Measurements from ENCODE around the gene HOXC11.

HOXC11 gene

DNA sequence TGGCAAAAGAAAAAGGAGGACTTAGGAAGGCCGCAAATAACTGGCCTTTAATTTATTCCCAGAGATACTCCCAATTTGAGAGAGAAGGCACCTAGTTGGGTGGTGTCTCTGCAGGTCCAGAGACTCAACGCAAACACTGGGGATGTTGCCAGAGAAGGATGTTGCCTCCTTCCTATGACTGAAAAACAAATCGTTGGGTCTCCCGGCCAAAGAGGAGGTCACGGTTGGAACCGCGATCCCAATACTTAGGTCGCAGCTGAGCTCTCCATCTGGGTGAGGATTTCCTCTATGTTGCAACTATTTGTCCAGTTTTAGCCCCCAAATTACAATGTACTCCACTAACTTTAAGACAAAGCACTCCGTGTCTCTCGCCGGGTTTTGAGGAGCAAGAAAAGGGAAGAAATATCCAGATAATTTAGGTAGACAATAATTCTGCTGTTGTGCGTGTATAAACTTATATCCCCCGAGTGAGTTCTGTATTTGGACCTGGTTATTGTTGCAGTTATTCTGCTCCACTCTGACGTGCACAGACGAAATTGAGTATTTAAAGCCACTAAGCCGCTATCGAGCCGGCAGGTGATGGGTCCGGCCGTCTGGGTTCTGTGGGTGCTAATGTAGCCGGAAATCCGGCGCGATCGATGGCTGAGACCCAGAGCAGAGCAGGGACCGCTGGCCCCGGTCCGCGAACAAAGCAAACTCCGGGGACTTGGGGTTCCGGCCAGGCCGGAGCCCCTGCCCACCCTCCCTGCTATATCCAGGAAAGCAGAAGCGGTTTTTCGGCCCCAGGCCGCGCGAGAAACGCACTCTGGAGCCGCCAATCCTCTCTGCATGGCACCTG, 12.5 kb upstream of the HOXC11 start:
- no peak for DNase-seq

DNA sequence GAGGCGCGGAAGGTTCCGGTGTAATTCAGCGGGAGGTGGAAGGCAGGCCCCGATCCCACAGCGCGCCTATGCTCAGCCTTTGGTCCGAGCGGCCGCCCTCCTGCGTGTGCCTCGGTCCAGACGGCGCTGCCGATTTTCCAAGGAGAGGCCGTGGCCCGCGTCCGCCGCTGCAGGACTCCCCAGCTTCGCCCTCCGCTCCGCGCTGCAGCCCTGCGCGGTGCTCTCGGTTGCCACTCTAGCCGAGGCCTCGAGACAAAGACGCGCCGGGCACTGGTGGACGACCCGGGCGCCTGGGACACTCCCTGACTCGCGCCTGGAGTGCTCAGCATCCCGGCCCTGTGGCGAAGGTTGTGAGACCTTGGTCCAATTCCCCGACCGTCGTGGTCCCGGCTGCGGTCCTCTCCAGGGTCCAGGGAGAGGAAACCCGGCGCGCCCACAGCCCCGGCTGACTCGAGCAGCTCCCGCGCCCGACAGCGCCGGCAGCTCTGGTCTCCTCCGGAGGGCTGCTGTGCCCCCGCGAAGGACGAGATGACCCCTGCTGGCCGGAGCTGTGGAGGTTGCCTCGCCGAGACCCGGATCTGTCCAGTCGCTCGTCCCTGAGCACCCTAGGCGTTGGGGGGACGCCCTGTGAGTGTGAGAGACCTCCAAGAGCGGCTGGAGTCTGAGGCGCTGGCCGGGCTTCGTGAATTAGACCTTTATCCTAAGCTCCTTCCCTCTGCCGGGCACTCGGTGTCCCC, 11.7 kb upstream of the HOXC11 start:
- DNase-seq = no peak

DNA sequence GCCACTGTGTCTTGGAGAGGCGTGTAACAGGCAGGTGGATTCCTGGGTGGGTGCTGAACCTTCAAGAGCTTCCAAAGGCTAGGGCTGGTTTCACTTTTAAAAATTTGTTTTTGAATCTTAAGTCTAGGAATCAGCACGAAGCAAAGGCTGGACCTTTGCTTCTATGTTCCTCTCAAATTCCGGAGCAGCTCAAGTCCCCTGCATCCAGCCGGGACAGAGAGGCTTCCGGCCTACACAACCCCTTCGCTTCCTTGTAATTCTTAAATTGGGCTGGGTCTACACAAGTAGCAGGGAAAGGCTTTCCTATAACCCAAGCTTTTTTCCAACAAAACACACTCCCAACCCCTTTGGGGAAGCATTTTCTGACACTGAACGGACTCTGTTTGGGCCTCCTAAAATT, 9.9 kb upstream of the HOXC11 start:
- no peak for DNase-seq

DNA sequence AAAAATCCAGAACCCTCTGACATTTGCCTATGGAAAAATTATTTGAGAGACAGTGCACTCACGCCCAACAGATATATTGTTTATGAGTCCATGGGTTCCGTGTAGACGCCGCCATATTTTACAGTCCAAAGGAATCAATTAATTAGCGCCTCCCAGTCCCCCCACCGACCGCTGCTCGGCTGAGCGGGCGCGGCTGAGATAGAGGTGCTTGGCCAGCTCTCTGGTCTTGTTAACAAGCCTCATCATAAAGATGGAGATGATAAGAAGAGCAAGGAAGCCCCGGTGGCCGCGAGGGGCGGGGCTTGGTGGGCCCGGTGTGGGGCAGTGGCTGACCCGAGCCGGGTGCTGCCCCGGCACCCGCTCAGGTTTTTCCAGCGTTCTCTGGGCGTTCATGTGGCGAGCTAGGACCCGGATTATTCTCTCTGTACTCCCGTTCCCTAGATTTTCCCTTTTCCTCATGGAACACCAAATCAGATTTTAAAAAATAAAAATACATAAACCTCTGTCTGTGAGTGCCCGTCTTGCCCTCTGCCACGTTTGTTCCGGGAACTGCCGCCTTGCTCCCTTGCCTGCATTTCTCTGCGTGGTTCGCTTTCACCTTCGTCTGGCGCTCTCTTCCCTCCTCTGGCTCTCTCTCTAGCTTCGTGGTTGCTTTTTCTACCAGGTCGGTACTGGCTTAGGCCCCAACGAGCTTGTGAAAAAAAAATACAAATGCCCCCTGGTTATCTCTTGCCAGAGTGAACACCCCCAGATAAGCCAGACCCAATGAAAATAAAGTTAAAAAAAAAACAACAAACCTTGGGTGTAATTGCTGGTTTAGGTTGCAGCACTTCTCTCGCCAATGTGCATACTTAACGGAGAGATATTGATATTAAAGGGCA, 9.3 kb upstream of the HOXC11 start:
- no peak for DNase-seq

DNA sequence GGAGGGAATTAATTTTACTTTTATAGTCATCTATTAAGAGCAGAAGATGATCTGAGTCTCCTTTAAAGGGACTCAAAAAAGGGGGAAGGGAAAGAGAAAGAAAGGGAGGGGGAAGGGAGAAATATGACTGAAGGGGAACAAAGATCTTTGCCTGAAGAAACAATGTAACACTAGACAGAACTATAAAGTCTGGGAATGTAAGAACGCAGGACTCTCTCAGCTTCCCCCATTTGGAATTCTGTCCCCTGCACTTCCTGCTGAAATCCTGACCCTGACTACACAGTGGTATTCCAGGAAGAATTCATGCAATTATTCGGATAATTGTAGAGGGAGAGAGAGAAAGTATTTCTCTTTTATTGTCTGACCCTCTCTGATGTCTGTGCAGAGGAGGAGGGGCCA, 8.6 kb upstream of the HOXC11 start:
- DNase-seq = no peak

DNA sequence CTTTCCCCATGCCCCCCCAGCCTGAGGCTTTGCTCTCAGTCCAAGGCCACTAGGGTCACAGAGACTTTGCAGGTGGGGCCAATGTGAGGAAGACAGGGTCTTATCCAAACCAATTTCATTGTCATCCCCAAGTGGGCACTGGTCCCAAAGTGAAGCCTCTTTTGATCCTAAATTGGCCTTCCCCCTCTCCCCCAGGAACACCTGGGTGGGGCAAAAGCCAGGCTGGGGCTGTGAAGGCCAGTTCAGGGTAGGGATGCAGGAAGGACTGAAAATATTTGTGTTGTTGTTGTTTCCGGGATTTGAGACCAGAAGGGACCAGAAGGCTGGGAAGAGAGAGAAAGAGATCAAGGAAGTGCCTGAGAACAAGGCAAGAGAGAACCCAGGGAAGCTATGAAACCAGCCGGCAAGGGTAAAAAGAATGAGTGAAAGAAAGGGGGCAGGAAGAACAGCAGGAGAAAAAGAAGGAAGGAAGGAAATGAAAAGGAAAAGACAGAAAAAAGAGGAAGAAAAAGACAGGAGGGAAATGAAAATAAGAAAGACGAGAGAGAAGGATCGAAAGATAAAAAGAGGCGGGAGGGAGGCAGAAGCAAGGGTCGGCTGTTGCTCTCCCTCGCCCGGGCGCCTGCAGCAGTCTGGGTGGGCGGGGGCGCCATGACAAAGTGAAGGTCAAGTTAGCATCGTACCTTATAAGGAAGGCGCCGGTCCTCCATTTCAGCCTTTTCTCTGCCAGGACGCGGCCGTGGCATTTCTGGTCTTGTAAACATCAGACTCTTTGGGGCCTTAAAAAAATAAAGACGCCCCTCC, 7.4 kb upstream of the HOXC11 start:
- DNase-seq = no peak

DNA sequence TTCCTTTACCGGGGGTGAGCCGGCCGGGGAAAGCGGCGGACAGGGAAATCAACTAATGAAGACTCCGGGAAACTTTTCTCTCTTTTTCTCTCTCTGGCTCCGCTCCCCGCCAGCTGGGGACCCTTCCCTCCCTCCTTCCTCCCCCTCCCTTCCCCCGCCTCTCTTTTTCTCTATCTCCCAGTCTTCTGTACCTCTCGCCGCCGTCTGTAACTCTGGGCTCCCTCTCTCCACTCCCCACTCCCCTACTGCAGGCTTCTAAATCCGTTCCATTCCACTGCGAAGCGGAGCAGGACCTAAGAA, 6.9 kb upstream of the HOXC11 start:
- DNase-seq = no peak

DNA sequence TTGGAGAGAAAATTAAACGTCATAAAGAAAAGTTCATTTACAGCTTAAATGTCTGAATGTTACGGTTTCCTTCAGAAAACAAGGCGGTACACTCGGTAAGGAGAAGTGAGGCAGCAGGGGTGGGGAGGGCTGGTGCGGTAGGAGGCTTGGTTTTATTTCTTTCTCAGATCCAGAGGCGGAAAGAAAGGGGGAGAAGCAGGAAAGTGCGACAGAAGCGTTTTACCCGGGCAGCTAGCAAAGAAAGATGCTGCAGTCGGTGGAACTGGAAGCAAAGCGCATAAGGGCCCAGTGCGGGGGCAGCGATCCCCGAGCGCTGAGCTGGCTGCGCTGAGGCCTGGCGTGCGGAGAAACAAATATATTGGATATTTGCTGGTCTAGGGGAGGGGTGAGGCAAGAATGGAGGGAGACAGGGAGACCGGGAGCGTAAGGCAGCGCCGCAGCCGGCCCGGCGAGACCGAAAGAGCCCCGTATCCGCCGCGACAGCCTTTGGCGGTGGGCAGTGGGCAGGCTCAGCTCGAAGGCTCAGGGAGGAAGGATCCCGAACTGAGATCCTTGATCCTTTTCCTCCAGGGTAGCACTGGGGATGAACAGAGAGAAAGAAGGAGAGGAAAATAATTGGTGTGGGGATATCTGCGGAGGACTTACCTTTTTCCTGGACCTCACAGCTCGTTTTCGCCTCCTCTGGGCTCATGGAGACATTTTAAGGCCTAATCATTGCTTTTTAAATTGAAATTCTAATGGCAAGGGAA, 6.4 kb upstream of the HOXC11 start:
- DNase-seq = no peak

DNA sequence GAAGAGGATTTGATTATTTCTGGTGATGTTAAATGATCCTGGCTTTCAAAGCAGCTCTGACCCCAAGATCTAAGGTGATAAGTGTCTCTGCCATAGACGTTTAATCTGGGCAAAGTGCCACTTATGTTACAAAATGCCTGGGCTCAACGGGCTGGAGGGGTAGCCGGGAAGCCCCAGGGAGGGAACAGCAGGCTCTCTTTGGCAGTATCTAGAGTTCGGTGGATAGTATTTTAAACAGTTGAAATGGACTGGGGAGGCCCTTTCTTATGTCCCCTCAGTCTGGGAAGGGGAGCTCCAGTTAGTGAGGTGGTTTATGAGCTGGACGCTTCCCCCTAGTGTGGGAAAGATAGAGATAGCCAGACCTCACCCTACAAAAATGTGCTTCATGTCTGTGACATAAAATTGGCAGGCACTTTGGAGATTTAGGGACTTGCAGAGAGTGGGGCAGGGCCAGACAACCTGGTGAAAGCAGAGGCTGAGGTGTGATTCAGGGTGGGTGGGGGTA, 5.5 kb upstream of the HOXC11 start:
- DNase-seq = no peak

DNA sequence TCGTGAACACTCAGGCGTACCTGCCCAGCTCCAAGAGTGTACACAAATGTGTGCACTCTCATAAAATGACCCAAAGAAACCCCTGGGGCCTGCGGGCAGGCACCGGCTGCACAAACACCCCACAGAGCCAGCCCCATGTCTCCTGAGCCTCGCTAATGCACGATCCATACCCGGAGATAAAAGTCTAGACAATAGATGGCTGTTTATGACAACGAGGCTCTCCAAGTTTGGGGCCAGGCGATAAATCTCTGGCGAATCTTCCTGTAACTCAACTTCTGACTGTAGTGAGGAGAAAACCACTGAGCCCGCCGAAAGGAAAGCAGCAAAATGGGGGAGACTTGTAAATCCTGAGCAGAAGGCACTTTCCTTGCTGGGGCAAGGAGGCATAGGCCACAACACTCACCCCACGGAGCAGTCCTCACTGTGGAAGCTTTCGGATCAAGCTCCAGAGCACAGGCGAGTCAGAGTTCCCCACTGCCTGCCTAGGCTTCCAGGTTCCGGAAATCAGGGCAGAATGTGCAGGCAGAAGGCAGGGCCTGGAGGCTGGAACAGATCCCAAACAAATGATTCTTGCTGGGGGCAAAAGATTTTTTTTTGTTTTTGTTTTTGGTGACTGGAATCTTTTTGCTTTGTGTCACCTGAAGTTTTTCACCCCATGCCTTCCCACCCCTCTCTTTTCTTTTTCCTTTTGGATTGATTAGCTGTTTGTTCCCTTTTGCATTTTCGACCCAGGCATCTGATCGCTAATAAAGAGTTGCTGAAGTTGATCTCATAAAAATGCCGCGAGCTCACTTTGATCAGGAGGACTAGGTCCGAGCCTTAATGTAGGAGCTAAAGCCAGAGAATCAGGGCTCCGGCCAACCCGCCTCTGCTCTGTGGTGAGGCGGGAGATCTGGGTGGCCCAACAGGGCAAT, 4.5 kb upstream of the HOXC11 start:
- DNase-seq = no peak

DNA sequence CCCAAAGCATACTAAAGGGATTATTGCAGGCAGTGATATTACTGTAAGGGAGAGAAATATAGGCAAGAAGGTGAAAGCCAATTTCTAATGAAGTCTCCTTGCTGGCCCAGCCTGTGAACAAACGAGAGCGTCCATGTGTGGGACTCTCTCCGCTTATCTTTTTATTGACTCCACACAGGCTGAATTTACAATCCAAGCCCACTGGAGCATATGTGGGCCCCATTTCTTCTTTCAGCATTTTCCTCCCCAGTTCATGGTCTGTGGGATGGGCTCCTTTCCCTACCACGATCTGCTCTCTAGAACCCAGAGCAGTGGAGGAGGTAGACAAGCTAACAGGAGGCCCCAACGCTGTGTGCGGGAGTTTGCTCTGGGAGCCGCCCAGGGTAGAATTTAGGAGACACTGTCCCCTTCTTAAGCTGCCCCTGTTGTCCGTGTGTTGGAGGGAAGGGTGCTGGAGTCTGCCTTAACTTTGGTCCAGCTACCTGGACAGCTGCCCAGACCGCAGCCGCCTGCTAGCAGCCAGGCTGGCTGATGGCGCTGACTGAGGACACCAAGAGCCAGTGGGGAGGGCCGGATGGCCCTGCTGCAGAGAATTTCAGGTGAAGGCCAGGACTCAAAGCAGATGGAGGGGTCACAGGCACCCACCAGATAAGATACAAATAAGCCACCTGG, 3.2 kb upstream of the HOXC11 start:
- no peak for DNase-seq

DNA sequence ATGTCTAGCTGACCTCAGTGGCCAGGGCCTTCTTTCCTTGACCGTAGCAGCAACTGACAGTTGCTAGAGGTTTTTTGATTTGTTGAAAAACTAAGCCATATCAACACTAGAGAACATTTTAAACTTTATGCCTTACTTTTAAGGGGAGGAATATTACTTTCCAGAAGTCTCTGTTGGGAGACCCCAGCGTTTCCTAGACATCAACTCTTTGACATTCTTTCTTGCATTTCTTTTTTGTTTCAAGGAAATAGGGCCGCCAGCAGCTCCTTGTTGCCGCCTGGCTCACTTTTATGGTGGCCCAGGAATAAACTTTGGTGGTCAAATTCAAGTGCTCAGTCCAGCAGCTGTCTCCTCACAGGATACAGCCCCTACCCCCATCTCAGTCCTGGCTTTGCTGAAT, 2.5 kb upstream of the HOXC11 start:
- no peak for DNase-seq

DNA sequence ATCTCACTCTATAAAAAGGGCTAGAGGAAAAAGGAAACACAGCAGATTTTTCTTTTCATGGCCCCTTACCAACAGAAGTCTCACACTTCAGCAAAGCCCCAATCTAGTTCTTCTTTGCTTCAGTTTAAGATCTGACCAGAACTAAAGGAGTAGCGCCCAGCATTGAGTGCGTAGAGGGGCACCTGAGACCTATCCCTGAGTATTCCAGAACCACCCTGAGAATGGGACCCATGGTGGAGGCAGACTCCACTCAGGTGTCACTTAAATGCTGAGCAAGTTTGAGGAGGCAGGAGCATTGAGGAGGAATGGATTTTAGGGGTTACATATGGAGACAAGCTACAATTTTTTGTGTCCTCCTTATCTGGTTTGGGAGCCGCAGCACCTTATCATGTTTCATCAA, 1.8 kb upstream of the HOXC11 start:
- DNase-seq = no peak

DNA sequence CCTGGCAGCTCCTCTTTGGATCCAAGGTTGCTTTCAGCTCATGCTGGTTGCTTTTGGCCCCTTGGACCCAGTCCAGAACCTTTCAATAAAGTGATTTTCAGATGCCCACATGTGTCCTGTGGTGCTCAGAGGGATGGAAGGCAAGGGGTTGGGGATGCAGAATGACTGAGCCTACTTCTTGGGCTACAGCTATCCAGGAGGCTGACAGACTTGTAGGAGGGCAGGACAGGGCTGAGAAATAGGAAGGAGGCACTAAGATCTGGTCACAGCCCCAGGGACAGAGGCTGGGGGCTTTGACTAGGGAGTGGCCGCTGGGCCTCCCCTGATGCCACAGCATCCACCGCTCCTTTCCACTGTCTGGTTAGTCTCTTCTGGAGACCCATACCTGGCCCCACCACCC, 1.2 kb upstream of the HOXC11 start:
- DNase-seq = no peak

DNA sequence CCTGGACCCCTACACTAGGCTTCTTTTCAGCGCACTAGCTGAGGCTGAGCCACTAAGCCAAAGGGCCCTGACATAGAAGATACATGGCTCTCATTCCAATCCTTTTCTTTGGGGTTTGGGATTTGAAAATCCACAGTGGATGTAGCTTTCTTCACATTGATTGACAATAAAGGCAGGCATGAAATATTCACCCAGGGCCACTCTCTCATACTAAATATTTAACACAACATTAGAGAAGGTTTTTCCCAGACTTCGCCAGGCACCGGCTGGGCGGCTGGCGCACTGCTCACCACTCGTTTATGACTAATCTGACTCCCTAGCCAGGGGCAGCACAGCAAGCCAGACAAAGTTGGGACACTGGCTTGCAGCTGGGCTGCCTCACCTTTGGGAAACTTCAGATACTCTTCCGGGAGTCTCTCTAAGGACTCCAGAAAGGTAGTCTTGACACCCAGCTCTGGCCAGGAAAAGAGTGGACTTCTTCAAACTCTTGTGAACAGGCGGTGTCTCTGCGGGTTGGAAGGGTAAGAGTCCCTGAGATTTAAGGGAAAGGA, 699 bp upstream of the HOXC11 start:
- no peak for DNase-seq

DNA sequence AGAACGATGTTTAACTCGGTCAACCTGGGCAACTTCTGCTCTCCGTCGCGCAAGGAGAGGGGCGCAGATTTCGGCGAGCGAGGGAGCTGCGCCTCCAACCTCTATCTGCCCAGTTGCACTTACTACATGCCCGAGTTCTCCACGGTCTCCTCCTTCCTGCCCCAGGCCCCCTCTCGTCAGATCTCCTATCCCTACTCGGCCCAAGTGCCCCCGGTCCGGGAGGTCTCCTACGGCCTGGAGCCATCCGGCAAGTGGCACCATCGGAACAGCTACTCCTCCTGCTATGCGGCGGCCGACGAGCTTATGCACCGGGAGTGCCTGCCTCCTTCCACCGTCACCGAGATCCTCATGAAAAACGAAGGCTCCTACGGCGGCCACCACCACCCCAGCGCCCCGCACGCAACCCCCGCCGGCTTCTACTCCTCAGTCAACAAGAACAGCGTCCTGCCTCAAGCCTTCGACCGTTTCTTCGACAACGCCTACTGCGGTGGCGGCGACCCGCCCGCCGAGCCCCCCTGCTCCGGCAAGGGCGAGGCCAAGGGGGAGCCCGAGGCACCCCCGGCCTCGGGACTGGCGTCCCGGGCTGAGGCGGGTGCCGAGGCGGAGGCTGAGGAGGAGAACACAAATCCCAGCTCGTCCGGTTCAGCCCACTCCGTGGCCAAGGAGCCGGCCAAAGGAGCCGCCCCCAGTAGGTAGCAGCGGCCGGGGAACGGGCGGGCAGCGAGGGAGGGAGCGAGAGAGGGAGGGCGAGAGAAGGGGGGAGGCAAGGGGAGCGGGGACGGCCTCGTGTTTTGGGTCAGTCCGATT, 513 bp downstream of the HOXC11 start:
- no peak for DNase-seq

DNA sequence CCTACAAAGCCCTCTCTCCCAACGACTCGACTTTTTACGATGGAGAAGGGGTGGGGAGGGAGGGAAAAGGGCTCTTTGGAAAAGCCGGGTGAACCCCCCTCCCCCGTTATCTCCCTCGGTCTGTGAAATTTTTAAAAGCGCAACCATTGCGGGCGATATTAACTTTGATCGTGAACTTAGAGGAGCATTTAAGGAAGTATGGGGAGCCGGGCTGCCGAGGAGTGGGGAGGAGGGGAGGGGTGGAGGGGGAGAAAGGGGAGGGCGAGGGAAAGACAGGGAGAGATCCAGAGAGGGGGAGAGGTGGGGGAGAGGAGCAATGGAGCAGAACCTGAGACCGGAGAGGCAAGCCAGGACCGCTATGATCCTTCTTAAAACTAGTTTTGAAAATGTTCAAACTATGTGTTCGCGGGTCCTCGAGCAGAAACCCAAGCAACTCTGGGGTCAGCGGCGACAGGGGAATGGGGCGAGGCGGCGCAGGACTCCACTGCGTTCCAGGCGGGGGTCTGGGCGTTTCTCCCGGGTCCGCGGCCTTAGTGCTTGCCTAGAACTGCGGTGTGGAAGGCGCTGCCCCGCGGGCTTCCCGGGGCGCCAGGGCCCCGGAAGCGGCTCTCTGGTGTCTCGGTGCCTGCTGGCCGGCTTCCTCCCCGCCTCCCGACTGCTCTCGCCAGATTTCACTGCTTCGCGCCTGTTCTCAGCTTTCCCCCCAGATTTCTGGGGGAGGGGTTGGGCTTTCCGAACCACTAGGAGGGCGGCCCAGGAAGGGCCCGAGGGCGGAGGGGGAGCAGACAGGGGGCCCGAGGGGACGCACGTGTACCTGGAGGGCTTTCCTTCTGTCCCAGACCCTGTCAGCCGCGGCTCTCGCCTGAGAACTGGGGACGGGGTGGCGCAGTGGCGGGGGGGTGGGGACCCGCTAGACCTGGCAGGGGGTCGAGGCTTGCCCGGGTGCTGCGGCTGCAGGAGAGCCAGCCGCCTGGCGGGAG, 1.4 kb downstream of the HOXC11 start, which contains the start of gene HOTAIR:
Gene HOTAIR (minus strand): TSS at position 871 of the 980 bp plus-strand sequence.
- no peak for DNase-seq

DNA sequence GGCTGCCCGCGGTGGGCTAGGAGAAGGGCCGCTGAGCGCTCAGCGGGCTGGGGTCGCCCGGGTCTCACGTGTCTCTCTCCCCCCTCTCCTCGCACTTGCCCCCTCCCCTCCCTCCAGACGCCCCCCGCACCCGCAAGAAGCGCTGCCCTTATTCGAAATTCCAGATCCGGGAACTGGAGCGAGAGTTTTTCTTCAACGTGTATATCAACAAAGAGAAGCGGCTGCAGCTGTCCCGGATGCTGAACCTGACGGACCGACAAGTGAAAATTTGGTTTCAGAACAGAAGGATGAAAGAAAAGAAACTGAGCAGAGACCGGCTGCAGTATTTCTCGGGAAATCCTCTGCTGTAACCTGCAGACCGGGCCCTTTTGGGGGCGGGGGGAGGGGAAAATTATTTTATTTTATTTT, 2.1 kb downstream of the HOXC11 start:
- DNase-seq = no peak
